ENCODE data around the gene KIF26A. TPM values are rescaled to one million over a fixed set of nuclear protein-coding genes. Genes with fewer than 3 reads are reported as not detected.
"Not testable (repeated sequence)": the region's sequence is repeated elsewhere in the genome, so short reads cannot be mapped to it uniquely, and the experiment has no call there.

Gene KIF26A
- total RNA-seq, 1 donor from 2014 or later, result 20.0 TPM

DNA sequence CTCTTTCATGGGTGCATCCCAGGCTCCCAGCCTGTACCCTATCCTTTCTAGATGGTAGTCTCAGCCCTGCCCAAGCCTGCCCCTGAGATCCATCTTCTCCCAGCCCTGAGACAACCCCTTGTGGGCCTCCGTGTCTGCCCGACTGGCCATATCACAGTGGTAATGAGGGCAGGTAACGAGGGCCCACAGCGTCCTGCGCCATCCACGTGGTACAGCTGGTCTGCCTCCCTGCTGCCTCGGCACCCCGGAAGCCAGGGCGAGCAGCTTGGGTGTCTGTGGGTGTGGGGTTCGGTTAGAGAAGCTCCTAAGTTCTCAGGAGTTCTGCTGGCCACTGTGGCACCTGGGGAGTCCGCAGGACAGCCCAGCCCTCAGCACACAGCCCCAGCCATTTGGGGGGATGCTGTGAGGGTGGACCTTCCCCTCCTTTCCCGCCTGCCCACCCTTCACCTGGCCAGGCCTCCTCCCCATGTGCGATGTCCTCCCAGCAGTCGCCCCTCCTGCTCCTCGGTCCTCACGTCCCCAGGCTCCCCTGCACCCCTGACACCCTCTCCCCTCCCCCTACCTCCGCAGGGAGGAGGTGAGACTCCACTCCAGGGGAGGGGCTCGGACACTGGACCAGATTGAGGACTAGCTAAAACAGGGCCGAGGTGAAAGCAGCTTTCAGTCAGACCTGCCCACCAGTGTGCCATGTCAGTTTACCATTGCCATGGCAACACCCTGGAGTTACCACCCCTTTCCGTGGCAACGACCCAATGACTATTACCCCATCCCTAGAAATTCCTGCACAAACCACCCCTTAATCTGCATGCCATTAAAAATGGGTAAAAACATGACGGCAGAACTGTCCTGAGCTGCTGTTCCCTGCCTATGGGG is 69.0 kb downstream of the KIF26A start:
- Mint-ChIP-seq H3K9me3 (no peaks in the 10 kb centered on the region), H3K4me3 (no peak overlapping the region), H3K36me3 (no peaks in the 10 kb centered on the region), H3K4me1 (peaks cover 17% of the 10 kb centered on the region), H3K27me3 (ENCODE audit: low read depth) (peaks cover 8% of the 10 kb centered on the region), H3K27ac (no peak overlapping the region)
- no peak for DNase-seq (ENCODE audit: low spot score in 2 of 2, unreplicated experiment in 2 of 2)
- TF ChIP-seq, protein P1, sequence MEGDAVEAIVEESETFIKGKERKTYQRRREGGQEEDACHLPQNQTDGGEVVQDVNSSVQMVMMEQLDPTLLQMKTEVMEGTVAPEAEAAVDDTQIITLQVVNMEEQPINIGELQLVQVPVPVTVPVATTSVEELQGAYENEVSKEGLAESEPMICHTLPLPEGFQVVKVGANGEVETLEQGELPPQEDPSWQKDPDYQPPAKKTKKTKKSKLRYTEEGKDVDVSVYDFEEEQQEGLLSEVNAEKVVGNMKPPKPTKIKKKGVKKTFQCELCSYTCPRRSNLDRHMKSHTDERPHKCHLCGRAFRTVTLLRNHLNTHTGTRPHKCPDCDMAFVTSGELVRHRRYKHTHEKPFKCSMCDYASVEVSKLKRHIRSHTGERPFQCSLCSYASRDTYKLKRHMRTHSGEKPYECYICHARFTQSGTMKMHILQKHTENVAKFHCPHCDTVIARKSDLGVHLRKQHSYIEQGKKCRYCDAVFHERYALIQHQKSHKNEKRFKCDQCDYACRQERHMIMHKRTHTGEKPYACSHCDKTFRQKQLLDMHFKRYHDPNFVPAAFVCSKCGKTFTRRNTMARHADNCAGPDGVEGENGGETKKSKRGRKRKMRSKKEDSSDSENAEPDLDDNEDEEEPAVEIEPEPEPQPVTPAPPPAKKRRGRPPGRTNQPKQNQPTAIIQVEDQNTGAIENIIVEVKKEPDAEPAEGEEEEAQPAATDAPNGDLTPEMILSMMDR (IDR thresholded peaks at IDR 0.05; ENCODE audit: unreplicated experiment), result no peak

DNA sequence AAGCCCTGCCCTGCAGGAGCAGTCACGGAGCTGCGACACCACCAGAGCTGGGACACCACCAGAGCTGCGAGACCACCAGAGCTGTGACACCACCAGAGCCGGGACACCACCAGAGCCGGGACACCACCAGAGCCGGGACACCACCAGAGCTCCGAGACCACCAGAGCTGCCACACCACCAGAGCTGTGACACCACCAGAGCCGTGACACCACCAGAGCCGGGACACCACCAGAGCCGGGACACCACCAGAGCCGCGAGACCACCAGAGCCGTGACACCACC is 69.6 kb downstream of the KIF26A start:
- H3K27ac Mint-ChIP-seq; H3K36me3 Mint-ChIP-seq; DNase-seq (ENCODE audit: low spot score in 2 of 2, unreplicated experiment in 2 of 2); H3K9me3 Mint-ChIP-seq; H3K4me3 Mint-ChIP-seq: not testable (repeated sequence)
- Mint-ChIP-seq H3K27me3 (ENCODE audit: low read depth) (peaks cover 10% of the 10 kb centered on the region), H3K4me1 (peaks cover 17% of the 10 kb centered on the region)

DNA sequence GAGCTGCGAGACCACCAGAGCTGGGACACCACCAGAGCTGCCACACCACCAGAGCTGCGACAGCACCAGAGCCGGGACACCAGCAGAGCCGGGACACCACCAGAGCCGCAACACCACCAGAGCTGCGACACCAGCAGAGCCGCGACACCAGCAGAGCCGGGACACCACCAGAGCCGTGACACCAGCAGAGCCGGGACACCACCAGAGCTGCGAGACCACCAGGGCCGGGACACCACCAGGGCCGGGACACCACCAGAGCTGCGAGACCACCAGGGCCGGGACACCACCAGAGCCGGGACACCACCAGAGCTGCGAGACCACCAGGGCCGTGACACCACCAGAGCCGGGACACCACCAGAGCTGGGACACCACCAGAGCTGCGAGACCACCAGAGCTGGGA is 69.9 kb downstream of the KIF26A start:
- H3K27ac Mint-ChIP-seq; H3K9me3 Mint-ChIP-seq; H3K36me3 Mint-ChIP-seq; DNase-seq (ENCODE audit: low spot score in 2 of 2, unreplicated experiment in 2 of 2); H3K4me3 Mint-ChIP-seq: not testable (repeated sequence)
- H3K27me3 Mint-ChIP-seq (ENCODE audit: low read depth), result peaks cover 12% of the 10 kb centered on the region
- peaks cover 17% of the 10 kb centered on the region for H3K4me1 Mint-ChIP-seq

DNA sequence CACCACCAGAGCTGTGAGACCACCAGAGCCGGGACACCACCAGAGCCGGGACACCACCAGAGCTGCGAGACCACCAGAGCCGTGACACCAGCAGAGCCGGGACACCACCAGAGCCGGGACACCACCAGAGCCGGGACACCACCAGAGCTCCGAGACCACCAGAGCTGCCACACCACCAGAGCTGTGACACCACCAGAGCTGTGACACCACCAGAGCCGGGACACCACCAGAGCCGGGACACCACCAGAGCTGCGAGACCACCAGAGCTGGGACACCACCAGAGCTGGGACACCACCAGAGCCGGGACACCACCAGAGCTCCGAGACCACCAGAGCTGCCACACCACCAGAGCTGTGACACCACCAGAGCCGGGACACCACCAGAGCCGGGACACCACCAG is 70.7 kb downstream of the KIF26A start:
- H3K9me3 Mint-ChIP-seq; H3K27ac Mint-ChIP-seq; DNase-seq (ENCODE audit: low spot score in 2 of 2, unreplicated experiment in 2 of 2); H3K4me3 Mint-ChIP-seq; H3K36me3 Mint-ChIP-seq: not testable (repeated sequence)
- H3K4me1 Mint-ChIP-seq, result peaks cover 17% of the 10 kb centered on the region
- H3K27me3 Mint-ChIP-seq (ENCODE audit: low read depth), result peaks cover 14% of the 10 kb centered on the region

DNA sequence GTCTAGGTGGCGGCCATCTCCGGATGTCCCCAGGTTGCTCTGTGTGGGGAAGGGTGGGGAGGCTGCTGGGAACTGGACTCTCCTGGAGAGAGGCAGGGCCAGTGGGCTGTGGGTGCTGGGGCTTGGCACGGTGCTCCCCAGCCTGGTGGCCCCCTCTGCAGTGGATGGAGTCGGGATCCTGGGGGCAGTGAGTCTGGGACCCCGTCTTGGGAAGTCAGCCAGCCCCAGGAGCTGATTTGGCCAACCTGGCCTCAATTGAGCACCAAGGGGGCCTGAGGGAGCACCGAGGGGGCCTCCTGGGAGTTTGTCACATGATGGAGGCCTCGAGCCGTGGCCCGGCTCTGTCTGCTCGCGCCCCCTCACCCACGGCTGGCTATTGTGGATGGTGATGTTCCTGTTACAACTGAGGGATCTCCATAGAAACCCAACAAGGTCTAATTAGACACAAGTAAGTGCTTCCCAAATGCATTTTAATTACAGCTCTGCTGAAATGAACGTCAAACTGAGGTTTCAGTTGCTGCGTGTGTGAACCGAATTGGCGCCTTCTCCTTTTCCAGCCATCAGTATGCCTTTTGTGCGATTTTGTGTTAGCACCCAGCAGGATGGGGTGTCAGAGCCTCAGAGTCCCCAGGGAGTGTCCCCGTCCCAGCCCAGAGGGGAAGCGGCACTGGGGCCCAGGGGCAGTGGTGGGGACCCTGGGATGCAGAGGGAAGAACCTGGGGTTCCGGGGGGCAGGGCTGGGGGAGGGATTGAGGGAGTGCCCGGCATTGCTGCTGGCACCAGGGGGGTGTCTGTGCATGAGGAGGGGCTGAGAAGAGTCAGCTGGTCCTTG is 71.8 kb downstream of the KIF26A start:
- peaks cover 17% of the 10 kb centered on the region for H3K4me1 Mint-ChIP-seq
- no peaks in the 10 kb centered on the region for H3K9me3 Mint-ChIP-seq
- no peak overlapping the region for H3K27ac Mint-ChIP-seq
- DNase-seq (ENCODE audit: low spot score in 2 of 2, unreplicated experiment in 2 of 2), result no peak
- H3K4me3 Mint-ChIP-seq, result no peak overlapping the region
- TF ChIP-seq, protein P1 (IDR thresholded peaks at IDR 0.05; ENCODE audit: unreplicated experiment), result no peak
- peaks cover 20% of the 10 kb centered on the region for H3K27me3 Mint-ChIP-seq (ENCODE audit: low read depth)
- no peaks in the 10 kb centered on the region for H3K36me3 Mint-ChIP-seq

DNA sequence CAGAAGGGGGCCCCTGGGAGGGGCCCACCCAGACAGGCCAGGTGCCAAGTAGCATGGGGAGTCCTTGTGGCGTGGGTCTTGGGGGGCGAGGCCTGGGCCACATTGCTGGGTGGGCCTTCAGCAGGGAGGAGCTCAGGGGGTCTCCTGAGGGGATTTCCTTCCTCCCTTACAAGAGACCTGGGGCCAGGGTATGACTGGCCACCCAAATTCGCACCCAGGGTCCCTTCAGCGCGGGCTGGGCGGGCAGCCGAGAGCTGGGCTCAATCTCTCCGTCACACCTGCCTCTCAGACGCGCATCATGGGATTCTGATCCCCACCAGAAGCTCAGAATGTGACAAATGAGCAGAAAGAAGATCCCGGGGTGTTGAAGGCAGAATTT is 72.4 kb downstream of the KIF26A start:
- Mint-ChIP-seq H3K4me3 (no peak overlapping the region), H3K36me3 (no peaks in the 10 kb centered on the region), H3K4me1 (peaks cover 17% of the 10 kb centered on the region), H3K27ac (no peak overlapping the region), H3K9me3 (no peaks in the 10 kb centered on the region), H3K27me3 (ENCODE audit: low read depth) (peaks cover 20% of the 10 kb centered on the region)
- TF ChIP-seq, protein P1 (IDR thresholded peaks at IDR 0.05; ENCODE audit: unreplicated experiment), result no peak
- no peak for DNase-seq (ENCODE audit: low spot score in 2 of 2, unreplicated experiment in 2 of 2)

DNA sequence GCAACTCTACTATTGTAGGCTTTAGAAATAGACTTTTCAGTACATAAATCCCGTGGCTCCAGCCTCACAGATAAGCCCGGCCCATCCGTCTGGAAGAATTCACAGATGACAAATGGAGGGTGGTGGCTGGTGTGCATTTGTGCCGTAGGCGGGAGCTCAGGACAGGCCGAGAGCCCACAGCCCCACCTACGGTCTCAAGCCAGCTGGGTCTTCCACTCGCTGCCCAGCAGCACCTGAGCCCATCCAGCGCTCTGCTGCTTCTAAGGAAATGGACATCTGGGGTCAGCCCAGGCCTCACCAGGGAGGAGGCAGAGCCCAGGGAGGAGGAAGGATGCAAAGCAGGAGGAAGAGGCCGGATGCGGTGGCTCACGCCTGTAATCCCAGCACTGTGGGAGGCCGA is 72.8 kb downstream of the KIF26A start:
- TF ChIP-seq, protein P1 (IDR thresholded peaks at IDR 0.05; ENCODE audit: unreplicated experiment), result no peak
- H3K27ac Mint-ChIP-seq, result no peak overlapping the region
- DNase-seq (ENCODE audit: low spot score in 2 of 2, unreplicated experiment in 2 of 2), result no peak

More for the DNA sequence above, 72.8 kb downstream of the KIF26A start:
- H3K4me1 Mint-ChIP-seq, result peaks cover 14% of the 10 kb centered on the region
- H3K9me3 Mint-ChIP-seq, result no peaks in the 10 kb centered on the region
- H3K36me3 Mint-ChIP-seq, result no peaks in the 10 kb centered on the region
- H3K27me3 Mint-ChIP-seq (ENCODE audit: low read depth), result peaks cover 20% of the 10 kb centered on the region
- H3K4me3 Mint-ChIP-seq, result no peak overlapping the region
